H54 (cell line): ENCODE measurements around the gene TMEM170B.

Source experiments
- DNase-seq: peaks from one replicate; pipeline ENCODE4 v3.0.0; 2011; ENCODE audit warnings: low spot score, mixed read lengths; ENCODE audit not compliant: insufficient read length
- FAIRE-seq: peaks from 3 replicates; lab custom pipeline; 2011; peaks lifted over from hg19 to GRCh38; lab: Jason Lieb, UNC
- POLR2A ChIP-seq: IDR thresholded peaks from 2 replicates; pipeline ENCODE4 v1.6.1; 2011; ENCODE audit warnings: low read depth, mild to moderate bottlenecking, low read length

The TMEM170B gene

DNA sequence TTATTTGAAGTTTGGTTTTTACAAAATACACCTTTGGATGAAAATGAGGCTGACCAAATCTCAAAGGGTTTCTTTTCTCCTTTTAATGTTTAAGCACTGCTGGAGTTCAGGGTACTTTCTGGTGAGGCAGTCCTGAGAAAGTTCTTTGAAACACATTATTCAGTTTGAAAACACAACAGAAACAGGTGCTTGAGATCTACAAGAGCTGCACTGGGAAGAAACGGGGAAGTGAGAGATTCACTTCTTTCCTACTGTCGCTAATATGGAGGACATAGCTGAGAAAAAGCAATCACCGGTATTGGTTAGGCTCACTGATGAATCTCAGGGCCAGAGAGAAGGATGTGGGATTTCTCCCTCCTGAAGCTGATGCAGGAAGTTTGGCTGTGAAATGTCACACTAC, 22.9 kb upstream of the TMEM170B start:
- FAIRE-seq: peak; percentile 23

DNA sequence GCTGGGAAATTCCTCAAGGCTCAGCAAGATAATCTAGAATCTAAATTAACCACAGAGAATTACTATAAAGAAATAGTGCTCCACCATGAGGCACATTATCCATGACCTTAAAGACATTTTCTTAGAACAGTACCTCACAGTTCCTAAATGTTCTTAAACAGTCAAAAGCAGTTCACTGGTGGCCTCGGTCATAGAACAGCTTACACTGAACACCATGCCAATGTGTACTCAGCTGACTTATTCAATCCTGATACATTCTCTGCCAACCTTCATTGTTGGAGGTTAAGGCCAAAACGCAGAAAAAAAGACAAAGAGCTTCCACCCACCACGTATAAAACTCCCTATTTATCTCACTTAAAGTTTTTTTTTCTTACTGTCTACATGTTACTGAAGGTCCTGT, 21.8 kb upstream of the TMEM170B start:
- FAIRE-seq (no peak), DNase-seq (no peak)
- TF ChIP-seq POLR2A: no peak

More for the DNA sequence above, 22.9 kb upstream of the TMEM170B start:
- no peak for DNase-seq
- no peak for TF ChIP-seq POLR2A

DNA sequence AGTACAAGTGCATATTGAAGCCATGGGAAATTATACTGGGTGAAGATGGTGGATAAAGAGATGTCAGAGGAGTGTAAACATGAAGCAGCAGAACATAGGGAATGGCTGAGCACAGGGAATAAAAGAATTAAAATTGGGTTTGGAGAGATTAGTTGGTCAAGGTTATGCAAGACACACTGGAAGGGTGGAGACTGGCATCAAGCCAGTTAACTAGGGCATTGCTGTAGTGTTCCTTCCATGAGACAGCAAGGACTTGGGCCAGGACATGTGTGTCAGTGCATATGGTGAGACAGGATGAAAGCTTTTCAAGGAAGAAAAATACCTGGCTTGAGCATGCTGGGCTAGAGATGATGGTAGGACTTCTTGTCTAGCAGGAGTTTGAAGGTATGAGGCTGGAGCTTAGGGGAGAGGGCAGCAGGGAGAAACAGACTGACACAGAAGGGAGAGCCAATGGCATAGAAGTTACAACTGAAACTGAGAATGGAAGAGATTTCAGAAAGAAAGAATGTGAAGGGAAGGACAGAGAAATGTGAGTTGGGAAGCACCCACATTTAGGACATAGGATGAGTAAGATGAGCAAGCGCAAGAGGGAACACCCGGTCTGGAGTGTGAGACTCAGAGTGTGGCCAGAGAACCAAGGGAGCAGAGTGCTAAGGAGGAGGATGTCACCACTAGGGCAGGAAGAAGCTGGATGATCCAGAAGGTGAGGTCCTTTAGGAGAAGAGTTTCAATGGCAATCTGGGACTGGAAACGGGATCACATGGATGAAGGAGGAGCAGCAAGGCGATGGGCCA, 14.5 kb upstream of the TMEM170B start:
- DNase-seq (no peak), FAIRE-seq (no peak)
- TF ChIP-seq POLR2A: no peak

DNA sequence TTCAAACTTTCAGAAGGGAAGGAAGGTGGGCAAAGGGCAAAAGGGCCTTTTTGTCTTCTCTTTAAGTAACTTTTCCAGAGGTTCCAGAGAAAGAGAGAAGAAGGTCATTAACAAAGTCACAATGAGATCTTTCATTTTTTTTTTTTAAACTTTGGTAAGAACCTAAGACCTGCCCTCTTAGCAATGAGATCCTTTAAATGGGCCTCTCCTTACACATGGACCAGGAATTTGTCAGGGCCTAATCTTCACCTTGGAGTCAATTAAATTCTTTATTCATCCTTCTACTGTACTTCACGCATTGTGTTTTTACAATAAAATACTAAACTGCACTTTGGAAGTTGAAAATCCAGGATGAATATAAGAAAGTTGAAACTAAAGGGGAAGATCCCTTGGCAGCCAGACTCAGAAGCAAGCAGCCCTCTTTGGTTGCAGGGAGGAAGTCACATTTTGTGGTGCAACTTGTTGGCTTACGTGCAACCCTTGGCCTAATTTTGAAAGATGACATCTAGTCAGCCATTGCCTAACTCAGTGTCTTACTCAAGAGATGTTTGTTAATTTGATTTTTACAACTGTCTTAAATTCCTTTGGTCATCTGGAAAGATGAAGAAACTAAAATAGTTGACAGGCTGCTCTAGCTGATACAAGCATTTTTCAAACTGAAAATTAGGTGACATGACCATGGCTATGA, 11.9 kb upstream of the TMEM170B start:
- no peak for DNase-seq
- no peak for FAIRE-seq
- TF ChIP-seq POLR2A: no peak

DNA sequence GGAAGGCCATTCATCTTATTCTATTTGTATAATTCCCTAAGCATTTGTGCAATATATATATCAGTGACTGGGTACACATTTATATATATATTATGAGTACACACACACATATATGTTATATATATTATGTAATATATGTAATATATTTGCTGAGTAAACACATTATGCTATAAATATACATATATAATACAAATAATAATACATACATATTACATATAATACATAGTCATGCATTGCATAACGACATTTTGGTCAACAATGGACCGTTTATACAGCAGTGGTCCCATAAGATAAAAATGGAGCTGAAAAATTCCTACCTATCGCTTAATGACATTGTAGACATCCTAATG, 11.4 kb upstream of the TMEM170B start:
- DNase-seq (no peak), FAIRE-seq (no peak)
- no peak for TF ChIP-seq POLR2A

DNA sequence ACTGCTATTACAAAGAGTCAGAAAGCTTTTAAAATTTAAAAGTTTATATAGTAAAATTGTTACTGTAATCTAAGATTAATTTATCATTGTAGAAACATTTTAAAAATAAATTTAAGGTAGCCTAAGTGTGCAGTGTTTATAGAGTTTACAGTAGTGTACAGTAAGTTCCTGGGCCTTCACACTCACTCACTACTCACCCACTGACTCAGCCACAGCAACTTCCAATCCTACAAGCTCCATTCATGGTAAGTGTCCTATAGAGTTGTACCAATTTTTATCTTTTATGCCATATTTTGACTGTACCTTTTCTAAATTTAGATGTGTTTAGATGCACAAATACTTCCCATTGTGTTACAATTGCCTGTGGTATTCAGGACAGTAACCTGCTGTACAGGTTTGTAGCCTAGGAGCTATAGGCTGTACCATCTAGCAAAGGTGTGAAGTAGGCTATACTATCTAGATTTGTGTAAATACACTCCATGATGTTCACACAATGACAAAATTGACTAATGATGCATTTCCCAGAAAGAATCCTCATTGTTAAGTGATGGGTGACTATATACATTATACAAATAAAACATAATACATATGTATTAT, 10.2 kb upstream of the TMEM170B start:
- no peak for TF ChIP-seq POLR2A
- FAIRE-seq (peak; percentile 50), DNase-seq (no peak)

DNA sequence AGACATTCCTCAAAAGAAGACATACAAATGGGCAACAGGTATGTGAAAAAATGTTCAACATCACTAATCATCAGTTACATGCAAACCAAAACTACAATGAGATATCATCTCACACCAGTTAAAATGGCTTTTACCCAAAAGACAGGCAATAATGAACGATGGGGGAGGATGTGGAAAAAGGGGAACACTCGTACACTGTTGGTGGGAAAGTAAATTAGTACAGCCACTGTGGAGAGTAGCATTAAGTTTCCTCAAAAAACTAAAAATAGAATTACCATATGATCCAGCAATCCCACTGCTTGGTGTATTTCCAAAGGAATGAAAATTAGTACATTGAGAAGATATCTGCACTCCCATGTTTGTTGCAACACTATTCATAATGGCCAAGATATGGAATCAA, 8.6 kb upstream of the TMEM170B start:
- no peak for DNase-seq
- no peak for TF ChIP-seq POLR2A
- no peak for FAIRE-seq

DNA sequence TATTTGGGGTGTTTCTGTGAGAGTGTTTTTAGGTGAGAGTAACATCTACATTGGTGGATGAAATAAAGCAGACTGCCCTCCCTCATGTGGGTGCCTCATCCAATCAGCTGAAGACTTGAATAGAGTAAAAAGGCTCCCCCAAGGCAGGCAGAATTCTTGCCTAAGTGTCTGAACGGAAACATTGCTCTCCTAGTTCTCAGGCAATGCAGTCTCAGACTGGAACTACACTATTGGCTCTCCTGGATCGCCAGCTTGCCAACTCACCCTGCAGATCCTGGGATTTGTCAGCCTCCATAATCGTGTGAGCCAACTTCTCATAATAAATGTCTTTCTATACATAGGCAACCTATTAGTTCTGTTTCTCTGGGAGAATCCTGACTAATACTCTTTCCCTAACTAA, 5.5 kb upstream of the TMEM170B start:
- FAIRE-seq (no peak), DNase-seq (no peak)
- TF ChIP-seq POLR2A: no peak

DNA sequence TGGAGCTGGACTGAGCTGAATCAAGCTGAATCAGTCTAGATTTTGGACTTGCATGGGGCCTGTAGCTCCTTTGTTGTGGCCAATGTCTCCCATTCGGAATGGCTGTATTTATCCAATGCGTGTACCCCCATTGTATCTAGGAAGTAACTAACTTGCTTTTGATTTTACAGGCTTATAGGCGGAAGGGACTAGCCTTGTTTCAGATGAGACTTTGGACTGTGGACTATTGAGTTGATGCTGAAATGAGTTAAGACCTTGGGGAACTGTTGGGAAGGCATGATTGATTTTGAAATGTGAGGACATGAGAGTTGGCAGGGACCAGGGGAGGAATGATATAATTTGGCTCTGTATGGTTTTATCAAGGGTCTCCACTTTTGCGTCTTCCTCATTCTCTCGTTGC, 3.0 kb upstream of the TMEM170B start:
- TF ChIP-seq POLR2A: no peak
- FAIRE-seq (no peak), DNase-seq (no peak)

DNA sequence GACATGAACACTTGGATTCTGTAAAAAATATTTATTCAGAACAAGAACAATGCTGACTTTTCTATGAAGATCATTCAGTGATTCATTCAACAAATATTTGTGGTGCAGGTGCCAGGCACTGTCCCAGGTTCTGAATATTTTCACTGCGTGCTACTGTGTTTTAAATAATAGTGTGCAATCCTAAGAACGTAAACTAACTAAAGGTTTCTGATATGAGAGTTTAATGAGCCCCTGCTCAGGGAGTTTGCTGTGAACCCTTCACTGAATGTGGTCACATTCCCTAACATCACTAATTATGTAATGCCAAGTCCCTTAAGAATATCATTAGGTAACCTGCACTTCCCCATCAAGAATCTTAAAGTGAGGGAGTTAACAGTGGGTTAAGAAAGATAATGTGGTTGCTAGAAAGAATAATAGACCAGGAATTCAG, 1.7 kb upstream of the TMEM170B start:
- DNase-seq (peak; percentile 23), FAIRE-seq (peak; percentile 92)
- TF ChIP-seq POLR2A: no peak

DNA sequence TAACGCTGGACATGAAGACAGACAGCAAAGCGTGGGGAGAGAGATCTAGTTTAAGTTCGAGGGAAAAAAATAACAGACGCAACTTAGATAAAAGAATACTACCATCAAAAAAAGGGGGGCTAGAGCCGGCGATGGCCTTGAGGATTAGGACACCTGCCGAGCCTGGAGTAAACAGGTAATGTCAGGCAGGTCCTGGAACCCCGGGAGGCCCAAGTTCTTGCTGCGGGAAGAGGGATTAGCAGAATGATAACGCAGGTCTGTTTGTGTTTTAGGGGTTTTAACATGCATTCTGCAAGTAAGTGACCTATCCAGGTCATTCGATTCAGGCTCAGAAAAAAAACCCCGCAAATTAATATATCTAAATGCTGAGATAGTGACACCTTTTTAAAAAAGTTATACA, 754 bp upstream of the TMEM170B start:
- TF ChIP-seq POLR2A: no peak
- FAIRE-seq (no peak), DNase-seq (no peak)

DNA sequence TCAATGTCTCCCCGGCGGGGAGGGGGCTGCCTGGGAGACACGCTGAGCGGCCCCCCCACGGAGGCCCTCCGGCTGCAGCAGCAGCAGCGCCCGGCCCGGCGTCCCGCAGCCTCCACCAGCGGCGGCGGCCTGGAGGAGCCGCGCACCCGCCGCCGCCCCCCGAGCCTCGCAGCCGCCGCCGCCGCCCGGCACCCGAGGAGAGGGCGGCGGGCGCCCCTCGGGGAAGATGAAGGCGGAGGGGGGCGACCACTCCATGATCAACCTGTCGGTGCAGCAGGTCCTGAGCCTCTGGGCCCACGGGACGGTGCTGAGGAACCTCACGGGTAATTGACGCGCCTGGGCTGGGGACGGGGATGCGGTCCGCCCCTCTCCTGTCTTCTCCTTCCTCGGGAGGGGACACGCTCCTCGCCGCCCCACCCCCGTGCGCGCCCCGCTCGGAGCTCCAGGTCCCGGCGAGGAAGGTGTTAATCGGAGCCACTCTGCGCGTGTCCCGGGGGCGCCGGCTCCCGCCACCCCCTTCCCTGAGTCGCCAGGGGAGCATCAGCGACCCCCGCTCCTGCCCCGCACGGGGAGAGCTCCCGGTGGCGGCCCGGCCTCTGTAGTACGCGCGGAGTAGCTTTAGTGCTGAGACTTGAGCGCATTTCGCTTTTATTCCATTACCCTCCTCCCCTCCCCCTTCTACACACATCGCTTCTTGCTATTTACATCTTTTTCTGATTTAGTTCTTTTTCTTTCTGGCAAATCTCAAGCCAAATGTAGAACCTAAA, 686 bp downstream of the TMEM170B start:
- TF ChIP-seq POLR2A: no peak
- FAIRE-seq: no peak
- no peak for DNase-seq

DNA sequence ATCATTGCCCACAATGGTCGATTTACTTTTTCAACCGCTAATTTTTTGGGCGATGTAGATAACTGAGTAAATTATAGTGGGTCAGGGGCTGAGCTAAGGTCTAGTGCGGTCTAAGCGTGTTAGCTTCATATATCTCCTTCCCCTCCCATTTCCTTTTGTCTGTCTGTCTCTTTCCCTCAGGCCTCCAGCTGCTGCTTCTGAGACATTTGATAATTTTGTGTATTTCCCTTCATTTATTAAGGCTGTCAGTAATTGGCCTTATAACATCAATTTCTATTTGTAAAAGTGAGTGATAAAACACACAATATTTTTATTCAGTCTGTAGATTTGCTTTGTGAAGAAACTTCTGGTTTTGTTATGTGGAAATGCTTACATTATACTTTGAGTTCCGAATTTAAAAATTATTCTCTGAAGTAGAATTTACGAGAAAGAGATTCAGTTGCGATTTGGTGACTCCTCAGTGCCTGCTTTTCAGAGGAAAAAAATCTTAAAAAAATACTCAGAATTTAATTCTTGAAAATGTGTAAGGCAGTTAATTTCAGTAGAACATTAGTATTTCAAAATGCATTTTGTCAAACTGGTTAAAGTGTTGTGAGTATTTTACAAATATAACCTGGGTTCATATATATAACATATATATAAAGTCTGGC, 1.4 kb downstream of the TMEM170B start:
- TF ChIP-seq POLR2A: no peak
- FAIRE-seq: no peak
- no peak for DNase-seq
